ENCODE measurements around the gene AK8. TPM values are rescaled to one million over a fixed set of nuclear protein-coding genes. Genes with fewer than 3 reads are reported as not detected.

Gene AK8
- total and polyA plus RNA-seq, 2 of the 4 experiments (the other 2 are of a cell fraction): under 0.01 to 0.09 TPM

GRCh38 chr9:132809677-132810271 is 68.3 kb downstream of the AK8 start:
- Histone ChIP-seq H3K18ac (ENCODE audit: low read depth, low read length) (no peak overlapping the region), H3K9ac (ENCODE audit: low read depth, low read length) (no peak overlapping the region), H3K23ac (ENCODE audit: low read depth, low read length) (no peak overlapping the region), H3K27ac (ENCODE audit: insufficient read depth, low read length) (no peak overlapping the region), H2AK5ac (ENCODE audit: low read depth, low read length) (no peak overlapping the region), H3K14ac (replicated peaks; ENCODE audit: low read depth, low read length) (no peak overlapping the region), H4K5ac (ENCODE audit: low read depth, low read length) (no peak overlapping the region), H4K20me1 (ENCODE audit: insufficient read depth, low read length) (no peaks in the 10 kb centered on the region), H2AK9ac (replicated peaks; ENCODE audit: low read depth, low read length, poor library complexity) (no peak overlapping the region), H3K9me3 (ENCODE audit: control insufficient read depth, insufficient read depth, low read length) (no peaks in the 10 kb centered on the region), H2BK5ac (ENCODE audit: low read depth, low read length, poor library complexity, severe bottlenecking) (no peak overlapping the region), H3K4me2 (ENCODE audit: low read depth, low read length) (no peak overlapping the region), H2BK20ac (ENCODE audit: low read depth, low read length) (no peak overlapping the region), H3K27me3 (ENCODE audit: control insufficient read depth, insufficient read depth, low read length) (peaks cover 58% of the 10 kb centered on the region), H4K91ac (ENCODE audit: insufficient read depth, low read depth, low read length) (no peak overlapping the region), H2BK120ac (ENCODE audit: low read depth, low read length) (no peak overlapping the region), H3K4me3 (ENCODE audit: insufficient read depth, low read depth, low read length) (no peak overlapping the region), H3K36me3 (ENCODE audit: control insufficient read depth, insufficient read depth, low read length) (no peaks in the 10 kb centered on the region), H3K79me1 (ENCODE audit: low read depth in 1 of 2, low read length in 2 of 2) (no peaks in the 10 kb centered on the region), H3K4me1 (ENCODE audit: control insufficient read depth, insufficient read depth, low read length) (no peaks in the 10 kb centered on the region), H3K9me1 (ENCODE audit: insufficient read depth, low read length) (no peaks in the 10 kb centered on the region), H2AFZ (replicated peaks; ENCODE audit: low read length, poor library complexity) (no peak overlapping the region), H3K56ac (ENCODE audit: extremely low read depth, insufficient read depth, low read length) (no peak overlapping the region), H2BK15ac (ENCODE audit: low read depth, low read length) (no peak overlapping the region), H3K4ac (ENCODE audit: low read depth, low read length) (no peak overlapping the region), H4K8ac (ENCODE audit: low read depth in 2 of 2, low read length in 2 of 2) (no peak overlapping the region)
- DNase-seq: no peak
- intact Hi-C loops (cut with micrococcal nuclease): no loop called here
- WGBS, 2 experiments (ENCODE audit: extremely low coverage in 2 of 2, insufficient read length in 1 of 2): 100% methylated on average over 1 of the region's 11 CpGs; no CpG with 5 or more reads in 1 of the 2 experiments
- POLR2A ChIA-PET (ENCODE audit: unreplicated experiment): no interaction called here
- in situ Hi-C loops (cut with MboI; ENCODE audit: low sequenced_read_pairs): no loop called here
- dilution Hi-C loops (cut with HindIII; ENCODE audit: low sequenced_read_pairs, unreplicated experiment): no loop called here
- ATAC-seq (ENCODE audit: low read depth): no peak
- no TSS peak for BruUV-seq (replicated peaks)
- no peak for TF ChIP-seq MAFK (IDR thresholded peaks at IDR 0.05; ENCODE audit: low read depth, low read length)
- no peak for TF ChIP-seq ELK1 (IDR thresholded peaks at IDR 0.05; ENCODE audit: borderline replicate concordance, low read depth, low read length)
- TF ChIP-seq NFE2L2 (IDR thresholded peaks at IDR 0.05; ENCODE audit: low read depth, low read length): no peak
- TF ChIP-seq CEBPB (IDR thresholded peaks at IDR 0.05; ENCODE audit: low read depth, low read length): no peak
- no peak for TF ChIP-seq BHLHE40 (IDR thresholded peaks at IDR 0.05; ENCODE audit: low read depth, low read length)
- TF ChIP-seq CTCF (conservative IDR thresholded peaks at IDR 0.05; ENCODE audit: low read depth, low read length): no peak
- TF ChIP-seq SMC3 (IDR thresholded peaks at IDR 0.05; ENCODE audit: low read depth, low read length): no peak
- TF ChIP-seq POLR2A (IDR thresholded peaks at IDR 0.05; ENCODE audit: low read depth, low read length): no peak
- no peak for TF ChIP-seq MAZ (IDR thresholded peaks at IDR 0.05; ENCODE audit: borderline replicate concordance, low read depth, low read length)
- no peak for TF ChIP-seq FOS (IDR thresholded peaks at IDR 0.05; ENCODE audit: low read depth, low read length)
- no peak for TF ChIP-seq RCOR1 (IDR thresholded peaks at IDR 0.05; ENCODE audit: insufficient replicate concordance, low read length)
- CTCF ChIA-PET: no interaction called here

Measured in IMR-90 (cell line).